ENCODE results near the gene MEF2C.

MEF2C gene

GRCh38 chr5:88792144-88792840 lies 90.7 kb downstream of the MEF2C start:
- DNase-seq, result peak; percentile 32

DNA sequence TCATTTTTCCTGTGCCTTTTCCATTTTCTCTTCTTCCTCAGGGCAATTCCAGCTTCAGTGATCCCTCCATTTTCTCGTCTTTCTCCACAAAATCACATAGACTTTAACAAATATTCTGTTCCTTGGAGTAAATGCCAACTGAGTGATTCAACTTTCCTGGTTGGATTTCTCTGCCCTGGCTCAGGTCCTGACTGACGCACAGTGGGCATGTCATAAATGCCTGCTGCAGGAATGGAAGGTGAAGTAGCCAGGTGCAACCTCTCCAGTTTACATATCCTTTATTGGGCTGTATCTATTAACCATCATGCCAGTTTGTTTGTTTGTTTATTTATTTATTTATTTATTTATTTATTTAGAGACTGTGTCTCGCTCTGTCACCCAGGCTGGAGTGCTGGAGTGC lies 95.1 kb downstream of the MEF2C start:
- DNase-seq, result peak; percentile 8

DNA sequence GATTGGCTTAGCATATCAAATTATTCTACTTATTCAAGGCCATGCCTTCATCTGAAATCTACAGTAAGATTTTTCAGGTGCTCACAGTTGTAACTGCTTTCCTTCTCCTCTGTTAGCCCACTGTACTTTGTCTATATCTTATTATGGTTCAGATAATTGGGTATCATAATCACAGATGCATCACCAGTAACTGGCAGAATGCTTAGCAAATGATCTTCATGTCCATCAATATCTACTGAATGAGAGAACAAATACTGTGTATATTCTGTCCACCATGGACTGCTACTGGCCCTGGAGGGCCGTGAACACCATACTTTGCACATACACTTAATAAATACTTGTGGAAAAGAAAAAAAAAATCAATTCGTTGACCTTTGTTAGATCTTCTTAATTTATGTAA lies 96.2 kb downstream of the MEF2C start:
- no peak for DNase-seq

DNA sequence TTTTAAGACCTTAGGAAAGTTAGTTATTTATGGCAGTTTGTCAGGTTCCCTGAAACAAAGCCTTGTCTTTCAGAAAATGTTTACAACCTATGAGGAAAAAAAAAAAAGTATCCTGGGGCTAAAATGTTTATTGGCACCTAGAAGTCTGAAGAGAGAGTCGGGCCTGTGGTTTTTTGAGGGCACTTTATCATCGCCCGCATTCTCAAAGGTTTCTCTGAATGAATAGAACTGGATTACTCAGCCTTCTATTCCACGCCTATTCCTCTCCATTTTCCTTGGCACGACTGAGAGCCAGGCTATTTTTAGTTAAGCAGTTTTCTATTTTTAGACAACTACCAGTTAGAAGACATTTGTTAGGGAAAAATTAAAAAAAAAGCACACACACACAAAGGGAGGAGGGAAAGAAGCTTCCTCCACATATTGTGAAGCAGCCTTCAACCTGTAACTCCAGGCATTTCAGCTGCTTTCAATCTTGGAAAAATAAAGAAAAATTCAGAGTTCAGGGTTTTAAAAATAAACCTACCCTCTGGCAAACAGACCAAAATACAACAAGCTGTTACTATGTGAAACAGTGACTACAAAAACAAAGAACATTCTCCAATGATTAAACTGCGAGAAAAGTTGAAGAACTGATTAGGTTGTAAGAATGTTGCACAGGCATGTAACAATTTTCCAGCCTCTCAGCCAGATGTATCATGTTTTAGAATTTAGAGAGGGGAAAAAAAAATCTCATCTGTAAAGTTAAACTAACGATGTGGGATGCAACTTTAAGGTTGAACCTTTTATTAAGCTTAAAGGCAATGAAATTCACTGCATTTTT lies 97.0 kb downstream of the MEF2C start:
- DNase-seq, result peak; percentile 89

- no peak for DNase-seq
Observed at GRCh38 chr5:88782571-88782970, 100.4 kb downstream of the MEF2C start.

DNA sequence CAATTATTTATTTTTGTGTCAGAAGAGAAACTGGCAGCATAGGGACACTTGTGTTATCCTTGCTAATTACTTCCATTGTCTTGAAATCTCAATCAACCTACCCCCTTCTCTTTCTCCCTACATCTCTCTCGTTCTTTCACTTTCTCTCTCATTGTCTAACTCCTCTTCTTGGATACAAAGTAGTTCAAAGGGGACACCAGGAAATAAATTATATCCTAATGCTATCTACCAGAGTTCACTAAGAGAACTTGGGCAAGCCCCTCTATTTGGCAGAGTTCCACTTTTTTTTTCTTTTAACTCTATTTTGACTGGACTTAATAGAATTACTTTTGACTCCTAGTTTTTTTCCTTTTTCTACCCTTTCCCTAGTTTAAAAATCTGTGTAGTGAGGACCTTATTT lies 102.2 kb downstream of the MEF2C start:
- DNase-seq, result no peak

DNA sequence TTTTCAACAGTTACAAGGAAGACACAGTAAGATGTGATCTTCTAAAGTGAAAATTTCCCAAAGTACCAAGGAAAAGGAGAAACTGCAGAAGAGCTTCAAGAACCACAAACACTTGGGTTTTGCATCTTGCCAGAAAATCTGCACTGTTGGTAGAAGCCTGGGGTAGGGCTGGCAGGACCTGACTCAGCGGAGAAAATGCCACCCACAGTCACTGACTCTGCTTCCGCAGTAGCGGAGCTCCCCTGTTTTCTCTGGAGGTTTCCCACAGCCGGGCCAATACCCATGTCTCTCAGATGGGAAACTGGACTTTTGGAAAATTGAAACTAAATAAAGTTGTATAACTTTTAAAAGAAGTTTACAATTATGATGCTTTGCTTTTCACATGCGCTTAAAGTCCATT lies 104.2 kb downstream of the MEF2C start:
- no peak for DNase-seq

- no peak for DNase-seq
Observed at GRCh38 chr5:88776692-88777091, 106.3 kb downstream of the MEF2C start.

DNA sequence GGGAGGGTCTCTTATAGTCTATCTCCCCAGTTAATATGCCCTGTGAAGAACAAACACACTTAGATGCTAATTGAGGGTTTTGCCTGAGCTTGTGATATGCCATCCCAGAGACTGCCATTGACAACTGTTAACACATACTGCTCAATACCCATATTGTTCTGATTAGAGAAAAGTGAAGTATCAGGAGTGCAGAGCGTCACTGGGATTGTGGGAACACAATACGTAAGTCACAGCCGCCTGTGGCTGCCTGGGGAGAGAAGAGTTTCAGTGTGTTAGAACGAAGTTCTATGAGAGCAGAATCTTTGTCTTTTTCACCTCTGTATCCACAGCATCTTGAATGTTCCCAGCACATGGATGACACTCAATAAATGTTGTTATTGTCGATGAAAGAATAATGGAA lies 110.2 kb downstream of the MEF2C start:
- DNase-seq, result no peak

GRCh38 chr5:88772047-88772446 lies 110.9 kb downstream of the MEF2C start:
- no peak for DNase-seq

DNA sequence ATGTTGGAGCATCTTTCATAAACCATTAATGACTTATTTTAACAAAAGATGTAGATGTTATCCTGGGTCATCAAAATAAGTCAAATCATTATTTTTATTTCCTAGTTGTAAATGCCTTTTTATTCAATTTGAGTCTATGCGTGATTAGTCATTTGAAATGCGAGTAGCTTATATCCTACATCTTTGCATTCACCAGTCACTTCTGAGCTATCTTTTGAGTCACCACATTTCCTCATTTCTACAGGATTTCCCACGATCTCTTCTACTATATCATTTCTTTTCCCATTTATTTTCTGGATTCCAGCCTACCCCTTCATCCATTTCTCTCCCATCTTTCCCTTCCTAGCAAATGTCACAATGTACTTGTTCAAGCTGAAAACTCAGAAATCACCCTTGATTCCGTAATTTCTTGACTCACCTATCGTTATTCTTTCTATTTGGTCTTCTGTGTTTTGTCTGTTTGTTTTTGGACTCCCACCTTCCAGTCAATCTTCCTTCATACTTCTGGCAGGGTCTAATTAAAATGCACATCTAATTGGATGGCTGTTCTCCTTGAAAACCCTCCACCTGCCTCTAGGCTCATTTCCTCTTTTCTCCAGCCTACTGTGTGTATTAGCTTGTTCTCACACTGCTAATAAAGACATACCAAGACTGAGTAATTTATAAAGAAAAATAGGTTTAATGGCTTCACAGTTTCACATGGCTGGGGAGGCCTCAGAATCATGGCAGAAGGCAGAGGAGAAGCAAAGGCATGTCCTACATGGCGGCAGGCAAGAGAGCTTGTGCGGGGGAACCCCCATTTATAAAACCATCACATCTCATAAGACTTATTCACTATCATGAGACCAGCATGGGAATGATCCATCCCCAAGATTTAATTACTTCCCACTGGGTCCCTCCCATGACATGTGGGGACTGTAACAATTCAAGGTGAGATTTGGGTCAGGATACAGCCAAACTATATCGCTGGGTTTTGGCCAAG lies 112.4 kb downstream of the MEF2C start:
- DNase-seq, result peak; percentile 15

DNA sequence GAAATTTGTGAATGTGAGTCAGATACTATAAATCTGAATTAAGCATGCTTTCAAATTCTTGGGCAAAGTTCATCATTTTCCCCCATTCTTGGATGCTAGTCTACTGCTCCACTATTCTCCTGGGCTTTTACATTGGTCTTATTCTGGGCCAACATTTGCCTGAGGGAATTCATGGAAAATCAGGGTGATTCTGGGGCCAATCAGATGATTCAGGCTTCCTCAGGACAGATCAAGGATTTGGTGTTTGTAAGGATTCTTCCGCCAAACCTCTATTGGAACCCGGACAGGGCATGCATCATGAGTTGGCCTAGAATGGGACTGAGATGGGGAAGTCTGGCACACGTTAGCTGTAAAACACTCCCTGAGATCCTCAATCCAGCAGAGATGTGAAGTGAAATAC lies 113.8 kb downstream of the MEF2C start:
- DNase-seq, result no peak

DNA sequence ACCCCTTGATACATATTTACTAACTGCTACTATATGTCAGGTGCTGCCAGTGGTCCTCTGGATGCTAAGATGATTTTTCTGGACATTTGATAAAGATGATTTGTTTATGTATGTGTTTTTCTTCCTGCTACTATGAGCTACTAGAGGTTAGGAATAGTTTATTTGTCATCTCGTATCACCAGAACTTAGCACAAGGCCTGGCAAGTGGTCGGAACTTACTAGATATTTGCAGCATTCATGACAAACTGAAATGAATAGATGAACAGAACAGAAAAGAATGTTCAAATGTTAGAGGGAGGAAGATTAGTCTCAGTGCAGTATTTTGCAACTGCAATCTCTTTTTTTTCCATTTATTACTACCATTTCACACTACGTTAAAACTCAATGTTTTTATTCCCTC lies 114.6 kb downstream of the MEF2C start:
- no peak for DNase-seq

GRCh38 chr5:88765798-88766197 lies 117.2 kb downstream of the MEF2C start:
- DNase-seq, result no peak

DNA sequence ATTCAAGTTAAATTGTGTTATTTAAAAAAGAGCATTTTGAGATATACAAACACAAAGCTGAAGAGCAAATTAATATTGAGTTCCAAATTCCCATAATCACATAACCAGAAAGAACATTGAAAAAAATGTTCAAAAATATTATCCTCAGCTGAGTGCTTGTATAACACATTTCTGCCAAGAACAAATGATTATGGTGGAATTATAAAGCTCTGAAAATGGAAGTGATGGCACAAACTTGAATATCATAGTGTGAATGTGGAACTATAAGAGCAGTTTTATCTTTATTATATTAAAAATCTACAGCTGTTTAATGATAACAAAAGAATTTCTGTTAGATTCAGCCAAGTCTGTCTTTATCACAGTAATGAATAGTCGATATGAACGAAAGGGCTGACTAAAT lies 117.8 kb downstream of the MEF2C start:
- no peak for DNase-seq

GRCh38 chr5:88761939-88762338 lies 121.0 kb downstream of the MEF2C start:
- no peak for DNase-seq

DNA sequence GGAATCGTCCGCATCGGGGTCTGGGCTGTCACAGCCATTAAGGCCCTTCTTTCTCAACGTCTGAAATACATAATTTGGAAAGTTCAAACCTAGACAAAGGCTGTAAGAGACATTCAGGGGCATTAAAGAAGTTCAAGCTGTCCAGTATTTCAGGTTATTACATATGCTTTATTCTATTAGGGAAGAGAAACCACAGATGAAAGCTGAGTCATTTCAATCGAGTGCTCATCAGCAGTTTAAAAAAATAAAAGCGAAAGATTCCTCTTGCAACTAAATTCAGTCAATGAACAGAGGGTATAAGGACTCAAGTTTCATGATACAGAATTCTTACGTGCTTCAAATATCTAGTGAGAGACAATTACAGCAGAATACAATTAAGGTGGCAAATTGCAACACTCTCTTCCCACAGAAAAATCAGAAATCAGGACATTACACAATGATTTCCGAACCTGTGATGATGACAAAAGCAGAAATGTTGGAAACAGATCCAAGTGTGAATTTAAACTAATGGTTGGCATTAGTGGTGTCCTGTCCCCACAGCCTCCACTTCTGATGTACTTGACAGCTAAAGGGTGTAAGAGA lies 121.6 kb downstream of the MEF2C start:
- DNase-seq, result no peak

DNA sequence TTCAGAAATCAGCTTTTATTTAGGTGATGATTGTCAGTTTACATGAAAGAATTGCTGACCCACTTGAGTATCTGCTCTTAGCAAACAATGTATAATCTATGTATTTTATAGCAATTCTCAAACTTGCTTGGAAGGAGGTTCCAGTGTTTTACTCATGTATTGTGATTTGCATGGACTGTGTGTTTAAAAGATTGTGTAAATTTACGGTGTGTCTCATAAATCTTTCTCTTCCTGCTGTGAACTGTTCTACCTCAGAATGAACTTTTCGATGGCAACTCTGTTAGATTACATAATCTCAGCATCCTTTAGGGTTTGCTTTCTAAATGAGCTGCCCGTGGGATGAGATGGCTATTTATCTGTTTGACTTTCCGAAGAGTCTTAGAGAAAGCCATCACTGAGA lies 122.5 kb downstream of the MEF2C start:
- DNase-seq, result no peak

DNA sequence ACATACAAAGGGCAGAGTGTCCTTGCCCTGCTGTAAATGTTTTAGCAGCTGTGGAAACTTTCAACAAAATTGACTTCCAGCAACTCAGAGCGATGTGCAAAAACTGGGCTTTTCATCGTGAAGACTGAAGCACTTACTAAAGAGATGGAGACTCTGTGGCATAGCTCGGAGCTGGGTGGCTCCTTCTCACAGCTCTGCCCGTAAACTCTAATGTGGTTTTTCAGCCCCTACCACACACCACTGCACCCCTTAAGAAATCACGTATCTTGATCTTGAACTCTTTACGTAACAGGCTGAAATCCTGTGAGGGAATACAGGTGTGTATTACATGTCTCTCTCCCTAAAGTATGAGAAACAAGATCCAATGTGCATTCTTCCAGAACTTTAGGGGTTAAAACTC lies 124.4 kb downstream of the MEF2C start:
- DNase-seq, result no peak

DNA sequence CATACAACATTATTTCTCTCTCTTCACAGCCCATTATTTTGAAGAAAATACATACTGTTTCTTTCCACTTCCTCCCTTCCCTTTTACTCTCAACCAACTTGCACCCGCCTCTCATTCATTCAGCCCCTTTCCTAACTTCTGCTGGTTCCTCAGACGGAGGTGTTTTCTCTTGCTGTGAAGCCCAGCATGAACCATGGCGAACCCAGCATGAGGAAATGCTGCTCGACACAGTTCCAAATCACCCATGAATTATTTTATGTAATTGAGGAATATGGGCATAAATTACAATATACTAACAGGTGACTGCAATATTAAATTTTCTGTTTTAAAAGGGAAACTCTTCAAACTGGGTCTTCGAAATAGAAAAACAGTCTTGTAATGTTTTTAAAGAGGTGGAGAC lies 124.8 kb downstream of the MEF2C start:
- DNase-seq, result no peak

GRCh38 chr5:88756953-88757352 lies 126.0 kb downstream of the MEF2C start:
- DNase-seq, result no peak

DNA sequence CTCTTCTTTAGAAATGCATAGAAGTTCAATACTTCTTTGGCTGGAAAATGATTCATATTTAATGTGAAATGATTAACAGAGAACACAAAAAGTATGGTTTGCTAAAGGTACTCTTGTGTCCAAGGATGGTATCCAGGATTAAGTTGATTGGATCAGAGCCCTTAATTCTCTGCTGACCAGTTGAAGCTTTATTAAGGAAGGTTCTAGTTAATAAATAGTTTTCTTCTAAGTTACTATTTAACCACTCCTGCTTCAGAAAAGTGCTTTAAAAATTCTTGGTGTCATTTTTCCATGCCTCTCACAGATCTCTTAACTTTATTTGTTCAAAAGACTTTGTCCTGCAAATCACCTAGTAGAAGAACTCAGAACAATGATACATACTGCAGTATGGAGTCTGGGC lies 134.3 kb downstream of the MEF2C start:
- no peak for DNase-seq

DNA sequence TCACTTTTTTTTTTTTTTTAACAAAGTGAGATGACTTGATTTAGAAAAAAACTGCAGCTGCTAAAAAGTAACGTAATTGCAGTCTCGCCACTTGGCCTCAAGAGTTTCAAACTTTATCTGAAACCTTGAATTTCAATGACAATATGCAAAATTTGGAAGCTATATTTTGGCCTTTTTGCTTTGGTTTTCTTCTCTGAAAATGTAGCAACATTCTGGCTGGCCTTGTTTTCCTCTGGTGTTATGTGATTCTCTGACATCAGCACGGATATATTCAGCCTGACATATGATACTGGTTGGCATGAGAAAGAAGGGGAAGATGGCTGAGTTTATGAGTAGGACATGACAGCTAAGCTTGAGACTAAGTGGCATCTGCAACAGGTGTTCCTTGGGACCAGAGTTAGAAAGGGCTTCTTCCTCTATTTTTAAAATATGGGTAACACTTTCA lies 136.5 kb downstream of the MEF2C start:
- DNase-seq, result no peak

All from EL (cell line).